GM21528 (cell line): ENCODE results near the gene MYT1.
"Not testable (repeated sequence)": the region's sequence is repeated elsewhere in the genome, so short reads cannot be mapped to it uniquely, and the experiment has no call there.

ENCODE experiments used
- ATAC-seq: cut with Tn5 transposase; IDR thresholded peaks from one replicate; pipeline ENCODE4 v1.9.1; 2021; ENCODE audit warnings: mild to moderate bottlenecking, moderate library complexity; ENCODE audit not compliant: unreplicated experiment, low FRiP score

Gene MYT1

GRCh38 chr20:64164123-64164836 lies at the start of gene MYT1:
Gene MYT1, plus strand, starts transcription at chr20:64164452. Its CDS starts 34,410 bp downstream, at chr20:64198862.
- ATAC-seq = no peak

GRCh38 chr20:64115171-64115911 lies 48.9 kb upstream of the MYT1 start:
- no peak for ATAC-seq

GRCh38 chr20:64116016-64116415 lies 48.2 kb upstream of the MYT1 start:
- ATAC-seq = no peak

- ATAC-seq = no peak
Observed at GRCh38 chr20:64116541-64117431, 47.5 kb upstream of the MYT1 start.

- ATAC-seq = not testable (repeated sequence)
Observed at GRCh38 chr20:64117432-64117777, 46.8 kb upstream of the MYT1 start.

GRCh38 chr20:64119301-64119680 lies 45.0 kb upstream of the MYT1 start:
- no peak for ATAC-seq

- ATAC-seq = no peak
Observed at GRCh38 chr20:64119681-64120341, 44.4 kb upstream of the MYT1 start.

GRCh38 chr20:64121586-64121985 lies 42.7 kb upstream of the MYT1 start:
- no peak for ATAC-seq

- not testable (repeated sequence) for ATAC-seq
Observed at GRCh38 chr20:64122927-64123326, 41.3 kb upstream of the MYT1 start.

GRCh38 chr20:64123517-64123916 lies 40.7 kb upstream of the MYT1 start:
- ATAC-seq = not testable (repeated sequence)

GRCh38 chr20:64129146-64129782 lies 35.0 kb upstream of the MYT1 start:
- no peak for ATAC-seq

GRCh38 chr20:64130271-64130670 lies 34.0 kb upstream of the MYT1 start:
- ATAC-seq = no peak

GRCh38 chr20:64130876-64131275 lies 33.4 kb upstream of the MYT1 start:
- ATAC-seq = no peak

- ATAC-seq = no peak
Observed at GRCh38 chr20:64131406-64131805, 32.8 kb upstream of the MYT1 start.

GRCh38 chr20:64133951-64134407 lies 30.3 kb upstream of the MYT1 start:
- ATAC-seq = no peak

GRCh38 chr20:64134744-64135143 lies 29.5 kb upstream of the MYT1 start:
- ATAC-seq = not testable (repeated sequence)

- ATAC-seq = no peak
Observed at GRCh38 chr20:64136004-64136710, 28.1 kb upstream of the MYT1 start.

GRCh38 chr20:64137598-64138031 lies 26.6 kb upstream of the MYT1 start:
- no peak for ATAC-seq

GRCh38 chr20:64138276-64138815 lies 25.9 kb upstream of the MYT1 start:
- ATAC-seq = no peak
